A204.1 (cell line): ENCODE results near the gene TSPAN16.

Experiments used
- FAIRE-seq: peaks from 2 replicates; lab custom pipeline; 2012; peaks lifted over from hg19 to GRCh38; lab: Jason Lieb, UNC

TSPAN16 gene

GRCh38 chr19:11295665-11296245 is at the start of gene TSPAN16:
TSPAN16 (plus strand) TSS chr19:11296160; CDS start chr19:11296298, 138 bp downstream.
- FAIRE-seq, result no peak

- FAIRE-seq, result no peak
These were observed 49.0 kb upstream of the TSPAN16 start for GRCh38 chr19:11246941-11247340.

- no peak for FAIRE-seq
These were observed 48.6 kb upstream of the TSPAN16 start for GRCh38 chr19:11247391-11247790.

- no peak for FAIRE-seq
These were observed 48.0 kb upstream of the TSPAN16 start for GRCh38 chr19:11247934-11248333.

GRCh38 chr19:11248852-11249251 is 47.1 kb upstream of the TSPAN16 start:
- no peak for FAIRE-seq

GRCh38 chr19:11251217-11251616 is 44.7 kb upstream of the TSPAN16 start:
- FAIRE-seq, result no peak

GRCh38 chr19:11251650-11252314 is 44.2 kb upstream of the TSPAN16 start:
- no peak for FAIRE-seq

- FAIRE-seq, result no peak
These were observed 43.1 kb upstream of the TSPAN16 start for GRCh38 chr19:11252665-11253355.

- FAIRE-seq, result no peak
These were observed 41.3 kb upstream of the TSPAN16 start for GRCh38 chr19:11254666-11255065.

GRCh38 chr19:11256189-11256588 is 39.8 kb upstream of the TSPAN16 start:
- no peak for FAIRE-seq

GRCh38 chr19:11257846-11258380 is 38.0 kb upstream of the TSPAN16 start:
- FAIRE-seq, result no peak

- no peak for FAIRE-seq
These were observed 35.0 kb upstream of the TSPAN16 start for GRCh38 chr19:11260996-11261395.

GRCh38 chr19:11261431-11261970 is 34.5 kb upstream of the TSPAN16 start:
- FAIRE-seq, result no peak

GRCh38 chr19:11261971-11262839 is 33.8 kb upstream of the TSPAN16 start, which contains the start of gene DOCK6:
DOCK6 (minus strand) TSS chr19:11262524; CDS start chr19:11262440, 84 bp downstream.
- no peak for FAIRE-seq

- no peak for FAIRE-seq
These were observed 32.2 kb upstream of the TSPAN16 start for GRCh38 chr19:11263726-11264125.

- FAIRE-seq, result no peak
These were observed 31.3 kb upstream of the TSPAN16 start for GRCh38 chr19:11264452-11265176.

- no peak for FAIRE-seq
These were observed 30.7 kb upstream of the TSPAN16 start for GRCh38 chr19:11265177-11265784.

GRCh38 chr19:11265785-11266236 is 30.1 kb upstream of the TSPAN16 start:
- no peak for FAIRE-seq

GRCh38 chr19:11267316-11268085 is 28.5 kb upstream of the TSPAN16 start:
- no peak for FAIRE-seq

GRCh38 chr19:11268783-11269267 is 27.1 kb upstream of the TSPAN16 start:
- no peak for FAIRE-seq
